Panc1 (cell line): Measurements from ENCODE around the gene WIZ. TPM values are rescaled to one million over a fixed set of nuclear protein-coding genes. Genes with fewer than 3 reads are reported as not detected.

ENCODE experiments used
- ATAC-seq: fragments of 200-7000 bp; cut with Tn5 transposase; 2 replicates; pipeline ENCODE4 v1.9.1; 2020; ENCODE audit warnings: mild to moderate bottlenecking, moderate library complexity
- BruUV-seq: library from RNA; stranded (reverse); fragments of 400-500 nt; replicated peaks from 2 replicates; lab custom pipeline; 2021; lab: Mats Ljungman, UMichigan
- CTCF ChIA-PET: fragments of 300-600 bp; sonication (Branson Sonifier 250); formaldehyde crosslinking; loops from one replicate; lab custom pipeline; 2022; ENCODE audit warnings: antibody characterized with exemption; lab: Charles Lee
- POLR2A ChIA-PET: fragments of 300-600 bp; sonication (Branson Sonifier 250); formaldehyde crosslinking; loops from one replicate; lab custom pipeline; 2022; ENCODE audit warnings: antibody characterized with exemption; lab: Charles Lee
- DNase-seq: peaks from one replicate; pipeline ENCODE4 v3.0.0-alpha.2; 2010; ENCODE audit warnings: low read depth, low spot score
- H3K27ac ChIP-seq: 2 replicates; pipeline ENCODE4 v1.5.1; 2011; ENCODE audit warnings: mild to moderate bottlenecking, low read length, inconsistent platforms
- H3K27me3 ChIP-seq: fragments of 200-500 bp; sonication (Bioruptor generic); 2 replicates; pipeline ENCODE4 v1.6.0; 2014; ENCODE audit warnings: low read length, inconsistent platforms; ENCODE audit not compliant: control insufficient read depth, insufficient read depth
- H3K36me3 ChIP-seq: fragments of 200-500 bp; sonication (Bioruptor generic); 2 replicates; pipeline ENCODE4 v1.5.1; 2014; ENCODE audit warnings: inconsistent platforms, mild to moderate bottlenecking, low read length, moderate library complexity; ENCODE audit not compliant: control insufficient read depth, insufficient read depth
- H3K4me1 ChIP-seq: 2 replicates; pipeline ENCODE4 v1.5.1; 2011; ENCODE audit warnings: inconsistent platforms, mild to moderate bottlenecking, low read length, moderate library complexity; ENCODE audit not compliant: control insufficient read depth, insufficient read depth
- H3K4me3 ChIP-seq, 2 experiments: 2 replicates each; pipeline ENCODE4 v1.5.1; 2011 to 2012; ENCODE audit warnings: low read depth in 2 of 2, low read length in 2 of 2, mild to moderate bottlenecking in 2 of 2, inconsistent platforms in 1 of 2, moderate library complexity in 1 of 2
- H3K9me3 ChIP-seq: fragments of 200-500 bp; sonication (Bioruptor generic); 2 replicates; pipeline ENCODE4 v1.5.1; 2014; ENCODE audit warnings: low read depth, mild to moderate bottlenecking, inconsistent platforms, low read length, moderate library complexity; ENCODE audit not compliant: control insufficient read depth, insufficient read depth
- CTCF ChIP-seq: fragments of 450-650 bp; IDR thresholded peaks from 2 replicates; pipeline ENCODE4 v1.5.1; 2017; ENCODE audit warnings: mild to moderate bottlenecking
- POLR2AphosphoS5 ChIP-seq: IDR thresholded peaks from 2 replicates; pipeline ENCODE4 v1.6.1; 2012; ENCODE audit warnings: mild to moderate bottlenecking, low read depth, low read length, moderate library complexity
- REST ChIP-seq, 2 experiments: IDR thresholded peaks; 2 replicates each; pipeline ENCODE4 v1.6.1; 2011 to 2012; ENCODE audit warnings: low read depth in 2 of 2, control low read depth in 1 of 2, low read length in 1 of 2, mild to moderate bottlenecking in 1 of 2, moderate library complexity in 1 of 2; ENCODE audit not compliant: insufficient read depth in 1 of 2
- SIN3A ChIP-seq: IDR thresholded peaks from 2 replicates; pipeline ENCODE4 v1.6.1; 2012; ENCODE audit warnings: low read depth, mild to moderate bottlenecking, low read length, moderate library complexity, borderline replicate concordance; ENCODE audit not compliant: insufficient read depth
- TCF7L2 ChIP-seq: IDR thresholded peaks from 2 replicates; pipeline ENCODE4 v1.6.1; 2011; ENCODE audit warnings: mild to moderate bottlenecking, low read depth, low read length, inconsistent platforms
- in situ Hi-C: cut with HindIII; loops from 2 replicates; pipeline ENCODE4 v1.10.0; 2016; ENCODE audit warnings: low sequenced_read_pairs, low pct_unique_long_range_greater_than_20kb
- intact Hi-C: fragments of 100-400 bp; cut with micrococcal nuclease; formaldehyde crosslinking; loops from one replicate; pipeline ENCODE4 v1.10.0; 2022; ENCODE audit not compliant: unreplicated experiment
- total RNA-seq: library from RNA; stranded (reverse); gene quantifications from one replicate; pipeline ENCODE4 v1.2.1, GENCODE V29; 2021; ENCODE audit not compliant: unreplicated experiment

Gene WIZ
- total RNA-seq, 1 experiment from 2014 or later, result 41.9 TPM

- intact Hi-C loops (no loop called here), in situ Hi-C loops (no loop called here)
- no peaks in the 10 kb centered on the region for H3K36me3 ChIP-seq
- ATAC-seq, result no peak
- TF ChIP-seq REST (IDR thresholded peaks at IDR 0.05; ENCODE audit: insufficient read depth in 1 of 2, low read depth in 2 of 2, low read length in 1 of 2) (no peak), POLR2AphosphoS5 (no peak), CTCF (no peak), SIN3A (no peak), TCF7L2 (no peak)
- H3K4me3 ChIP-seq, result no peak overlapping the region
- H3K27me3 ChIP-seq, result no peaks in the 10 kb centered on the region
- ChIA-PET CTCF (no interaction called here), POLR2A (no interaction called here)
- no peak for DNase-seq
- H3K9me3 ChIP-seq, result no peaks in the 10 kb centered on the region
- H3K4me1 ChIP-seq, result no peaks in the 10 kb centered on the region
- no TSS peak for BruUV-seq
- no peak overlapping the region for H3K27ac ChIP-seq
Measured at GRCh38 chr19:15437355-15438123, 12.2 kb downstream of the WIZ start.

- no peak for DNase-seq
- ChIA-PET POLR2A (interaction anchor here (0.6 kb wide), 1 partner anchor 91 kb away, joined by 4 read pairs; no protein-coding TSS in a partner anchor), CTCF (no interaction called here)
- Histone ChIP-seq H3K9me3 (no peaks in the 10 kb centered on the region), H3K4me3 (no peak overlapping the region), H3K27me3 (no peaks in the 10 kb centered on the region), H3K4me1 (no peaks in the 10 kb centered on the region), H3K27ac (no peak overlapping the region), H3K36me3 (peaks cover under 1% of the 10 kb centered on the region; the same call in 1 of the 2 replicates)
- TF ChIP-seq POLR2AphosphoS5, result no peak
- TF ChIP-seq SIN3A, result no peak
- no peak for TF ChIP-seq TCF7L2
- no peak for TF ChIP-seq CTCF
- no peak for TF ChIP-seq REST (IDR thresholded peaks at IDR 0.05; ENCODE audit: insufficient read depth in 1 of 2, low read depth in 2 of 2, low read length in 1 of 2)
- in situ Hi-C loops, result no loop called here
- intact Hi-C loops, result no loop called here
- no peak for ATAC-seq
- BruUV-seq, result no TSS peak
Measured at GRCh38 chr19:15436826-15437110, 13.0 kb downstream of the WIZ start.
